DMS153 treated with DMSO at 0.1 percent for 48 hours (cell line): ENCODE results near the gene COL8A1.

Source experiments
- DNase-seq: peaks from one replicate; lab custom pipeline; 2025; ENCODE audit not compliant: unreplicated experiment; lab: John Stamatoyannopoulos, UW

The COL8A1 gene

DNA sequence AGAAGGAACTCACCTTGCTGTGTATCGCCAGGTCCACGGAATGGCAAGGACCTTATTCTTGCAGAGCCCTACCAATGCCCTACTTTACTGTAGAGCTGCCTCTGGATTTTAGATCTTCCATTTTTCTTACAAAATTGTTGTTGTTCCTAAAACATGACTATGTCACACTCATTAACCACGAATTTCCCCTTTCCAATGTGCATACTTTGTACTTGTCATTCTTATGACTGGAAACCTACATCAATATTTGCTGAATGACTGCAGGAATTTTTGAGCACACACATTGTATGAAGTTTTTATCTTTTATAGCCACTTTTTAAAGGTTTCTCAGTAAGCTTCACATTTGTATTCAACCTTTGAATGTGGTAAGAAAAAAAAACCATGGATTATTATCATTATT lies 143.4 kb downstream of the COL8A1 start:
- no peak for DNase-seq

DNA sequence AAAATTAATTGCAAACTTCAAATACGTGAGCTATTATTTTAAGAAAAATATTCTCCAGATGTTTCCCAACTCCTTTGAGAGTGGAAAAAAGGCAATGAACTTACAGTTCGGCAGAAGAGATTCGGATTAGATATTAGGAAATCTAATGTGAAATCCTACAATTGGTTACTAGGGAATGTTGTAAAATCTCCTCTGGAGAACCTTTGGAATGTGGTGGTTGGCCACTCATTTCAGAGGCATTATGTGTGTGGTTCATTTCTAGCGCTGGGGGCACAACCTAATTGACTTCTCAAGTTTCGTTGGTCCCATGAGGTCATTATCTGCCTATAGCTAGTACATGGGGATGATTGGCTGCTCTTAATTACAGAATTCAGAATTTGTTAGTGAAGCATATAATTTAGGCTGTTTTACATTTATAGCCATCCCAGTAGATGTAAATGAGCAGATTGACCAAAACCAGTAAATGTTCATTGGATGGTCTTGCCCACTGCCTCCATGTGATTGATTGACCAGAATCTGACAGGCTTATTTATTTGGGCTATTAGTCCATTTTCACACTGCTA lies 144.7 kb downstream of the COL8A1 start:
- no peak for DNase-seq

DNA sequence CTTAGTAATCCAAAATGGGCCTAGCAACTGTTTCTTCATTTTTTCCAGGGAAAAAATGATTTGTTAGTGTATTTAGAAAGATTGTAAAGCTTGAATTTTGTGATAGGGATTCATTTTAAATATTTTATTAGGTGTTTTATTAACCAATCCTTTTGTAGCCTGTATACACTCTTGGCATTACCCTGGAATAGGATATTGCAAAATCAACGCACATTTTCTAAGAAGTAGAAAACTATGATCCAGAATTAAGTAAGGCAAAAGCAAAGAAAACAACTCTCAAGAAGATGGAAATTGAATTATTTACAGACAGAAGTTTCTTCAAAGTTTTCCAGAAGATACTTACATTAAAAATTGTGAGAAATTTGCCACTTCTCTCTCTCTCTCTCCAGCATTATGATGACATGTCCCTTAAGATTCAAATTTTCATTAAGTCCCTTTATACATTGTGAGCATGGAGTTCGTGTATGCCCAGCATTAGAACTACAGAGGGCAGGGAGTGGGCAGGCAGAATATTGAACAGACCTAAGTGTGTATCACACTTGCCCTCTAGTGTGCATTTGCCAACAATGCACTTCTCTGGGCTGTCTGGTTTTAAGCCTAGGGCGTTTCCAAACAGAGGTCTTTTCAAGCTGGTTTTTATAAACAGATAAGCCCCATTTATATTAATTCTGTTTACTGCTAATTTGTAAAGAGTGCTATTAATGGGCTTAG lies 150.8 kb downstream of the COL8A1 start:
- DNase-seq, result peak; percentile 7

DNA sequence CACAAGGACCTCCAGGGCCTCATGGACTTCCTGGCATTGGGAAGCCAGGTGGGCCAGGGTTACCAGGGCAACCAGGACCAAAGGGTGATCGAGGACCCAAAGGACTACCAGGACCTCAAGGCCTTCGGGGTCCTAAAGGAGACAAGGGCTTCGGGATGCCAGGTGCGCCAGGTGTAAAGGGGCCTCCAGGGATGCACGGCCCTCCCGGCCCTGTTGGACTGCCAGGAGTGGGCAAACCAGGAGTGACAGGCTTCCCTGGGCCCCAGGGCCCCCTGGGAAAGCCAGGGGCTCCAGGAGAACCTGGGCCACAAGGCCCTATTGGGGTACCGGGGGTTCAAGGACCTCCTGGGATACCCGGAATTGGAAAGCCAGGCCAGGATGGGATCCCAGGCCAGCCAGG lies 156.1 kb downstream of the COL8A1 start:
- no peak for DNase-seq

DNA sequence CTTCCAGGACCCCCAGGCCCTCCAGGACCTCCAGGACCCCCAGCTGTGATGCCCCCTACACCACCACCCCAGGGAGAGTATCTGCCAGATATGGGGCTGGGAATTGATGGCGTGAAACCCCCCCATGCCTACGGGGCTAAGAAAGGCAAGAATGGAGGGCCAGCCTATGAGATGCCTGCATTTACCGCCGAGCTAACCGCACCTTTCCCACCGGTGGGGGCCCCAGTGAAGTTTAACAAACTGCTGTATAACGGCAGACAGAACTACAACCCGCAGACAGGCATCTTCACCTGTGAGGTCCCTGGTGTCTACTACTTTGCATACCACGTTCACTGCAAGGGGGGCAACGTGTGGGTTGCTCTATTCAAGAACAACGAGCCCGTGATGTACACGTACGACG lies 157.2 kb downstream of the COL8A1 start:
- no peak for DNase-seq

DNA sequence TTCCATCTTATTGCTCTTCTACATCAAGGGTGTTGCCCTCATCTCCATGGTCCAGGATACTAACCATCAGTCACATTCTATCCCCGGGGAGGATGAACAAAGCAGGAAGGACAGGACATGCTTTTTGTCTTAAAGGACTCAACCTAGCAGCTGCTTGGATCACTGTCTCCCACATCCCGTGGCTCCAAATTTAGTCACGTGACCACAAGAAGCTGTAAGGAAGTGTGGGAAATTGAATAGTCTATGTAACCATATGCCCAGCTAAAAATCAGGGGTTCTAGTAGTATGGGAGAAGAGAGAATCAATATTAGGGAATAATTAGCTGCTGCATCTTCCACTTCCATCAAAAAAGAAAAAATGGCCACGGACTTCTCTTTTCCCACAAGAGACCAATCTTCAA lies 161.0 kb downstream of the COL8A1 start:
- DNase-seq, result no peak

DNA sequence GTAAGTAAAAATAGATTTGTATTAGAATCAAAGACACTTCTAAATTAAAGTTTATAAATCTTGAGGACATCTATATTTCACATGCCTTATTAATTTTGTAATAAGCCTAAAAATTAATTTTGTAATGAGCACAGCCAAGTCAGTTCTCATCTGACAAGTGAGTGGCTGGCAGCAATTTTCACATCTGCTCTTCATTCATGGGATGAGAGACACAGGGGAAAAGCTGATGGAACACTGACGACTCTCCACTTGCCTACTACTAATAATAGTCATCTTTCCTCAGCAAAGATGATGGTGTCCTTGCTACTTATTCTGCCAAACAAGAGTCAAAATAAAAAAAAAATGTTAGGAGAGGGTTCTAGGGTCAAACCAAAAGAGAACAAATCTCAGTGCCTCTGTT lies 164.9 kb downstream of the COL8A1 start:
- no peak for DNase-seq

DNA sequence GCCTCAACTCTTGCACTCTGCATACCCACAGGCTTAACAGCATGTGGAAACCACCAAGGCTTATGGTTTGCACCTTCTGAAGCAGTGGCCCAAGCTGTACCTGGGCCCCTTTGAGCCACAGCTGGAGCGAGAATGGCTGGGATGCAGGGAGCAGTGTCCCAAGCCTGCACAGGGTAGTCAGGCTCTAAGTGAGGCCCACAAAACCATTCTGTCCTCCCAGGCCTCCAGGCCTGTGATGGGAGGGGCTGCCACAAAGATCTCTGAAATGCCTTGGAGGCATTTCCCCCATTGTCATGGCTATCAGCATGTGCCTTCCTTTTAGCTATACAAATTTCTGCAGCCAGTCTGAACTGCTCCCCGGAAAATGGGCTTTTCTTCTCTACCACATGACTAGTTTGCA lies 166.8 kb downstream of the COL8A1 start:
- no peak for DNase-seq

DNA sequence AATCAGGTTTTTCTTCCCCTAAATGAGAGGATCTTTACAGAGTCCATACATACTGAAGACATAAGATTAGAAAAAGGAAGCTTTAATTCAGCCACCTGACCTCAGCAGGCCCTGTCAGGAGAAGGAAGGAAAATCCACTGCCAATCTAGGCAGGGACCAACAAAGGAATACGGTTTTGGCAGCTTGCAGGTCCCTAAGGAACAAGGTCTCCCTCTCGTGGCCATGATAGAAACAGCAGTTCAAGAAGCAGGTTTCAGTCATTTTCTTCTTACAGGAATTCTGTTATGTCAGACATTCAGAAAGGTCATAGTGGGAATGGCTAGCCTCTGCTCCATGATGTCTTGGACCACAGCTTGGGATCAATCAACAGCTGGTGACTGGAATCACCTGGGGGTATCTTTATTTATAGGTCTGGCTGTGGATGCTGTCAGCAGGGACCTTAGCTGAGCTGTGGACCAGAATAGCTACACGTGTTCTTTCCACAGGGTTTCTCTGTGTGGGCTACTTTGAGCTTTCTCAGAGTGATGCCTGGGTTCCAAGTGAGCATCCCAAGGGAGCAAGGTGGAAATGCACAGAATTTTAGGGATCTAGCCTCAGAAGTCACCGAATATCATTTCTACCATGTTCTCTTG lies 169.9 kb downstream of the COL8A1 start:
- DNase-seq, result peak; percentile 5

DNA sequence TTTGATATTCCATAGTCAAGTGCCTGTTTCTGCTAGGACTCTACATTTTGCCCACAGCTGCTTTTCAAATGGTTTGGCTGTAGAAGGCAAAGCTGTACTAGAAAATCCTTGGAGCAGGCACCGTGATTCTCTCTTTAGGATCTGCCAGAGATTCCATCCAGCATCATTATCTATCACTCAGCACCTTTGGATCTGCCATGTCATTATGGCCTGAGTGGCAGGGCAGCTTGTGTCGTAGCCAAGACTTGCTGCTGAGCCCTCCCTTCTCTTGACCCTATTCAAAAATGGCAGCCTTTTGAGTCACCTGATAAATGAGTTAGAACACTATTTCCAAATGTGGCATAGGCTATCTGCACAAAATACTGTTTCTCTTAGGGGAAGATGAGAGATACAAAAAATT lies 171.2 kb downstream of the COL8A1 start:
- DNase-seq, result no peak

DNA sequence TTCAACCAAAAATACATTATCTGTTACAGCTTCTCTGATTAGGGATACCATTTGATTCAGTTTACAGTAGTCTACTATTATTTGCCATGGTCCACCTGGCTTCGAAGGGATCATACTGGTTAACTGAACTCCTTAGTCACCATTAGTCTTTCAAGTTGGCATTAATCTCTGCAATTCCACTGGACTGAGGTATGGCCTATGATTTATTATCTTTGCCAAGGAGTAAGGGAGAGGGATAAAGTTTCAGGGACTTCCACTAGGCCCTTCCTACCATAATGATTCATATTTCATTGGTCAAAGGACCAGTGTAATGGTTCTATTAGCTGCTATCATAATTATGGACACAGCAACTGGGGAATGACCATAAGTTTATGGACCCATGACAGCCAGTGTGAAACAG lies 172.0 kb downstream of the COL8A1 start:
- DNase-seq, result no peak

DNA sequence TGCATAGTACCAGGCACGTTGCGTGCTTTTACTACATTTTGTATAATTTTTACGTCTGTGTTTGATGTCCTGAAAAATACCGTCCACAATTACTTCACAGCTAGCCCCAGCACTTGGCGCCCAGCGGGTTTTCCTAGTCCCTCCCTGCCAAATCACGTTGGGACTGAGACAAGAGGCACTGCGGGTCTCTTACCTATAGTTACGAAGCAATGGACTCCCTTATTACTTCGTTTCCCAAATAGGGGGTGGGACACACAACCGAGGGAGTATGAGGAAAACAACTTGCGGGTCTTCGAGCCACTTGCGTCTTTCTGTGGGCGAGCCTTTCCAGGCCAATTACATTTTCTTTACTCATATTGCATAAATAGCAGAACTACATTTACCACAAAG lies 178.6 kb downstream of the COL8A1 start:
- no peak for DNase-seq

DNA sequence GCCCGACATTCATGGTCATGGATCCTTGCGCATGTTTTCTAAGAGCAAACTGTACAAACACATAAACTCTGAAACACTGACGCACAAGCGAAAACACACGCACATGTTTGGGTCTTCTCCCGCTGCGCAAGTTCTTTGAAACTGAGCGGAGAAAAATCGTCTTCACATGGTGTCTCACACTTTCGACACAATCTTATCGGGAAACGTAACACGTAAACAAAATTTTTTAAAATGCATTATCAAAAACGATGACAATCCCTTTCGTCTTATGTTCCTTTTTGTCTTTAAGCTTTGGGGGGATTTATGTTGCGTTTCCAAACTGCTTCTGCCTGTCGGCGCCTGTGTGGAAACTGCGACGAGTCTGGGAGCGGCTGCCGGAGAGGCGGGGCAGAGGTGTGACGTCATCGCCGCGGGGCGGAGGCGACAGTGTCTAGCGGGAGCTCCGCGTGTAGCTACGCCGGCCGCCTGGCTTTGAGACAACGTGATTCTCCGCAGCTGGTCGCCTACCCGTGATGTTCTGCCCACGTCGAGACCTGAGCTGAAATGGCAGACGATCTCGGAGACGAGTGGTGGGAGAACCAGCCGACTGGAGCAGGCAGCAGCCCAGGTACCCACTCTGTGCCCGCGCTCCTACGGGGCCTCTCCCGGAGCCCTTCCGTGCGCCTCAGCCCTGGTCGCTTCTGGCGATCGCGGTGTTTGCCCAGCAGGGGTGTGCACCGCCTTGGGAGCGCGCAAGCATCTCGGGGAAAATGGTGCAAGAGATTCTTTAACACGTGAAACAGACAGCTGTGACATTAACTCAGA lies 179.2 kb downstream of the COL8A1 start, which contains the start of gene CMSS1:
CMSS1 (plus strand) TSS at position 426 of the 804 bp plus-strand sequence.
- peak; percentile 64 for DNase-seq

DNA sequence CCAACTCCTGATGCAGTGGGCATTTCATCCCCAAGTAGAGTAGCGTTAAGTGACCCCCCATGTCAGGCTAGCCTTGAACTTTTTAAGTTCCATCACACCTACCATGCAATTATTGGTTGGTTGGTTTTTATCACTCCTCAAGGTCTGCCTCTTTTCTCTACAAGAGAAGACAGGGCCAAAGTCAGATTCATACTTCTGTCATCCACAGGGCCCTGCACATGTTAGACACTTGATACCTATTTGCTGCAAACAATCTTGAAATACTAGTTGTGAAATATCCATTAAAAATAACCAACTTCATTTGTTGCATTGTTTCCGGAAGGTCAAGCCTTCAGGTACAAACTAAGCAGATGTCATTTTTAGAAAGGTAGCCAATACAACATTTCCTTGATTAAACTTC lies 180.4 kb downstream of the COL8A1 start:
- DNase-seq, result no peak

DNA sequence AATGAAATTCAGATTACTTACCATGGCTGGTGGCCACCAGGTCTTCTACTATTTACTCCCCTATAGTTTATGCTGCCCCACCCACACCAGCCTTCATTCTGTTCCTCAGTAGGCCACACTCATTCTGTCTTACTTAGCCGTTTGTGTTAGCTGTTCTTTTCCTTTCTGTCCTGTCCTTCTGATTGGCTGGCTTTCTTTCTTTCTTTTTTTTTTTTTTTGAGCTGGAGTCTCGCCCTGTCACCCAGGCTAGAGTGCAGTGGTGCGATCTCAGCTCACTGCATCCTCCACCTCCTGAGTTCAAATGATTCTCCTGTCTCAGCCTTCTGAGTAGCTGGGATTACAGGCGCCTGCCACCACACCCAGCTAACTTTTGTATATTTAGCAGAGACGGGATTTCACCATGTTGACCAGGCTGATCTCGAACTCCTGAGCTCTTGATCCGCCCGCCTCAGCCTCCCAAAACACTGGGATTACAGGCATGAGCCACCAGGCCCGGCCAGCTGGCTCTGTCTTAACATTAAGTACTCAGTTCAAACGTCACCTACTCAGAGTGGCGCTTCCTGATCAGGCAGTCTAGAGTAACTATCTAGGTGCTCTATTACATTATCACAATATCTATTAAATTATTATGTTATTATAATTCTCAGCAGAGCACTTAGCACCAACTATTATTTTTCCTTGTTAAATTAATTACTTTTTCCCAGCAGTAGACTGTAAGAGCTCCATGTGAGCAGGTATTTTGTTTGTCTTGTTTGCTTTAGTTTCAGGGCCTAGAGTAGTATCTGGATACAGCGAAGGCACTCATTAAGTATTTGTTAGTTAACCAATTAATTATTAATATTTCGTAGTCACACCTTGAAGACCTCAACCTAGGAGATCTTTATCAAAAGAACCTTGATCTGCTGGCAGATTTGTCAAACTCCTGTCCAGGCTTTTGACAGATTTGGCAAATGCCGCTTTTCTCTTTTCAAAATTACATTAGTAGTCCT lies 185.6 kb downstream of the COL8A1 start:
- DNase-seq, result no peak

DNA sequence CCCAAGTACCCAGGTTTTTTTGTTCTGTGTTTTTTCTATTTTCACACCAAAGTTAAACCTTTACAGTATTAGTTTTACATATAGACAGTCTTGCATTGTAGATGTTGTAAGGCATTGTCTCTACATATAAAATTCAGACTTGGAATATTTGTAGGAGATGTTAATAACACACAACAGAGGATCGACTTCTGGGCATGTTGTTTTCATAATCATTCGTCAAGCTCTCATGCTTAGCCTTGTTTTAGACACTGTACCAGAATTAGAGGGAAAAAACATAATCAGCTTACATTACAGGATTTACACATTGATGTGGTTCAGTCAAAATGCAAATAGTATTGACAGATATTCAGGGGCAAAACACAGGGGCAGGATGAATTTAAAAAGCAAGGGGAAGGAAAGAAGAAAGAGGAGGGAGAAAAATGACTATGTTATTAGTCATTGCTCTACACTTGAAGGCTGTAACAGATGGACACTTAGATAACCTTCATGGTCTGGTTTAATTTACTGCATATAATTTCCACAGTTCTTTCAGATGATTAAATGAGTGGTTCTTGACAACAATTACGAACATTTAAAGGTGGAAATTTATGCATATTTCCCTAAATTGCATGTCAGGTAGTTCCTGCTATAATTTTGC lies 186.7 kb downstream of the COL8A1 start:
- DNase-seq, result no peak

DNA sequence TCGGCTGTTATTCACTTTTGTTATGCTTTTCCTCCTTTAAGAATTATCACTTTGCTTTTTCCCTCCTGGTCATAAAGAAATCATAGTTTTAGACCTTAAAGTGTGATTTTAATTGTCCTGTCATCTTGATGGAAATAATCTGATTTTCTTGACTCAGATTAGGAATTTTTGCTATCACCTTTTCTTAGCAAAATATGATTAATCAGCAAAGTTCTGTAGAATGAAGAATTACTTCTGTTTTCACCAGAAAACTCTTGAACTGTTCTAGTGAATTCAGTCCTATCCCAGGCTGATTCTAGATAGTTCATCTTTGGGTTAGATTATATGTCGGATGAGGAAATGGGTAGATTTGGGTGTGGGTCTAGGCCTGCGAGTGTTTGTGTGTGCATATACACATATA lies 191.4 kb downstream of the COL8A1 start:
- no peak for DNase-seq

DNA sequence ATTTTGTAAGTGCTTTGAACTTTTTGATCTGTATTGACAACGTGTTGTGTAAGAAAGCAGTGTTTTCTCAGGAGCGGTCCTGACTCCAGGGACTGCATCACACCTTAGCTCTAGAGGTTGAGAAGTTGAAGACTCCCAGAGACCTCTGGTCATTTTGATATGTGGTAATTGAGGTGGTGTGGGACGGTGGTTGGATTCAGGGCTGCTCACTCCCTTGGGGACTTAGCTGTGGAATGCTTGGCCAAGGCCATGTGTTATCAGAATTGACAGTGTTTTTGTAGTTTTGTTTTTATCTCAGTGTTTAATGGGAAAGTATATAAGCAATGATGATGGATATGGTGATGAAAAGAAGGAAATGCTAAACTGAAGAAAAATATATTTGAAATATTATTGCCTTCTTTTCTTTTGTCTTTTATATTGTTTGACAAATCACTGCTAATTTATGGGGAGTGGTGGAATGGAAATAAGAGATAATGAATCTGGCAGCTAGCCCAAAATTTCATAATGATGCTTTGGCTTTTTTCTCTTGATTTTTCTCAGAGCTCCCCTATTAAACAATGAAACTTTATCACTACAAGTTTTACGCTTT lies 195.3 kb downstream of the COL8A1 start:
- no peak for DNase-seq

DNA sequence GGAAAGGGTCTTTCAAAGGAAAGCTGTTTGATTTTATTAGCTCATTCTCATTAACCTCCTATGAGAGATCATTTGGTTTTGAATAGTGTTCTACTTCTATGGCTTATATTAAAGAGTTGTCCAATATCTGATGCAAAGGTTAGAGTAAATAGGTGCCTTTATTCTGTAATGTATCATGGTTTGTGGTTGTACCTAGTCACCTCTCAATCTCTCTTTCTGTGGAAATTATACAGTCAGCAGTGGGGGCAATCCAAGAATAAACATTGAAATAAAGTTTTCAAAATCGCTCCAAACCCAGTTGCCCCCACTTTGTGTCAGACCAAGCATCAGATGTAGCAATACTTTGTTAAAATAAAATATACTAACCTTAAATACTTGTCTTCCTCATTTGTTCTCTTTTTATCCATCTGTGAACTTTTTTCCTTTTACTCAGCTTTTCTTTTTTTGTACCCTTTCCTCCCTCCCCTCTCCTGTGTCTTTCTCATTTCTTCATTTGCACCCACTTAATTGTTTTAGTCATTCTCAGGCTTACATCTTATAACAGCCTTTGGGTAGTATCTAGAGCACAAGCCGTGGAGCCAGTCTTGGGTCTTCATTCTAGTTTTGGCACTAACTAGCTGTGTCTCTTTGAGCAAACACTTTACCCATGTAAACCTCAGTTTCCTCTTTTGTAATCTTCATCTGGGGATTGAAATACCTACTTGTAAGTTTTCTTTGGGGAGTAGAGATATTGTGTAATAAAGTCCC lies 196.0 kb downstream of the COL8A1 start:
- no peak for DNase-seq
